Loucy (cell line): ENCODE data around the gene AGO3.

Source experiments
- H2AFZ ChIP-seq: fragments of 200-600 bp; sonication (generic); 2 replicates; pipeline ENCODE4 v1.6.0; 2016; ENCODE audit warnings: antibody characterized with exemption, mild to moderate bottlenecking, low read length, moderate library complexity
- H3F3A ChIP-seq: fragments of 200-600 bp; 2 replicates; pipeline ENCODE4 v1.6.0; 2016; ENCODE audit warnings: antibody characterized with exemption, low read depth, mild to moderate bottlenecking
- H3K27me3 ChIP-seq: fragments of 200-600 bp; sonication (generic); 2 replicates; pipeline ENCODE4 v1.6.1; 2014; ENCODE audit warnings: low read length, mild to moderate bottlenecking; ENCODE audit not compliant: insufficient read depth, poor library complexity, severe bottlenecking
- H3K36me3 ChIP-seq: fragments of 200-600 bp; sonication (generic); 2 replicates; pipeline ENCODE4 v1.6.1; 2016; ENCODE audit warnings: low read length; ENCODE audit not compliant: insufficient read depth
- H3K4me1 ChIP-seq: fragments of 200-600 bp; sonication (generic); 2 replicates; pipeline ENCODE4 v1.5.1; 2014; ENCODE audit warnings: low read length, mild to moderate bottlenecking; ENCODE audit not compliant: insufficient read depth, poor library complexity, severe bottlenecking
- H3K4me2 ChIP-seq: fragments of 200-600 bp; sonication (generic); 2 replicates; pipeline ENCODE4 v1.6.0; 2014; ENCODE audit warnings: antibody characterized with exemption, low read length, low read depth, mild to moderate bottlenecking; ENCODE audit not compliant: poor library complexity, severe bottlenecking
- H3K4me3 ChIP-seq: fragments of 200-600 bp; sonication (generic); 2 replicates; pipeline ENCODE4 v1.5.1; 2014; ENCODE audit warnings: low read length, mild to moderate bottlenecking, mixed read lengths; ENCODE audit not compliant: poor library complexity, severe bottlenecking
- H3K79me2 ChIP-seq: fragments of 200-600 bp; sonication (generic); 2 replicates; pipeline ENCODE4 v1.6.1; 2014; ENCODE audit warnings: low read length; ENCODE audit not compliant: insufficient read depth
- H3K9ac ChIP-seq: fragments of 200-600 bp; sonication (generic); 2 replicates; pipeline ENCODE4 v1.6.0; 2014; ENCODE audit warnings: mild to moderate bottlenecking, low read depth, low read length, moderate library complexity; ENCODE audit not compliant: poor library complexity, severe bottlenecking
- H3K9me2 ChIP-seq: fragments of 200-600 bp; sonication (generic); replicated peaks from 2 replicates; pipeline ENCODE4 v1.6.1; 2016; ENCODE audit warnings: low read depth, low read length, mixed read lengths
- H3K9me3 ChIP-seq: fragments of 200-600 bp; sonication (generic); 2 replicates; pipeline ENCODE4 v1.6.1; 2014; ENCODE audit warnings: mild to moderate bottlenecking, antibody characterized with exemption, low read length, low read depth; ENCODE audit not compliant: insufficient read depth
- H4K20me1 ChIP-seq: fragments of 200-600 bp; sonication (generic); 2 replicates; pipeline ENCODE4 v1.6.0; 2014; ENCODE audit warnings: antibody characterized with exemption, low read length, mild to moderate bottlenecking; ENCODE audit not compliant: insufficient read depth, poor library complexity, severe bottlenecking
- CTCF ChIP-seq: fragments of 200-600 bp; sonication (generic); conservative IDR thresholded peaks from 2 replicates; pipeline ENCODE4 v1.5.1; 2014; ENCODE audit warnings: mild to moderate bottlenecking, antibody characterized with exemption, low read length
- EZH2phosphoT487 ChIP-seq: fragments of 200-600 bp; IDR thresholded peaks from 2 replicates; pipeline ENCODE4 v1.6.1; 2018; ENCODE audit warnings: antibody characterized with exemption, mild to moderate bottlenecking, moderate library complexity, borderline replicate concordance

The AGO3 gene

GRCh38 chr1:36076979-36077573 is 146.2 kb downstream of the AGO3 start:
- no peaks in the 10 kb centered on the region for H4K20me1 ChIP-seq
- no peaks in the 10 kb centered on the region for H3K9me3 ChIP-seq
- no peaks in the 10 kb centered on the region for H3F3A ChIP-seq
- H2AFZ ChIP-seq = no peak overlapping the region
- TF ChIP-seq CTCF = no peak
- no peak for TF ChIP-seq EZH2phosphoT487
- no peak overlapping the region for H3K4me2 ChIP-seq
- no peaks in the 10 kb centered on the region for H3K79me2 ChIP-seq
- H3K9me2 ChIP-seq = no peaks in the 10 kb centered on the region
- H3K4me1 ChIP-seq = no peaks in the 10 kb centered on the region
- H3K4me3 ChIP-seq = no peak overlapping the region
- H3K27me3 ChIP-seq = no peaks in the 10 kb centered on the region
- H3K36me3 ChIP-seq = no peaks in the 10 kb centered on the region
- H3K9ac ChIP-seq = no peak overlapping the region

GRCh38 chr1:36080236-36080635 is 149.3 kb downstream of the AGO3 start:
- Histone ChIP-seq H2AFZ (no peak overlapping the region), H4K20me1 (no peaks in the 10 kb centered on the region), H3F3A (no peaks in the 10 kb centered on the region), H3K4me3 (no peak overlapping the region), H3K79me2 (no peaks in the 10 kb centered on the region), H3K4me2 (no peak overlapping the region), H3K9me3 (no peaks in the 10 kb centered on the region), H3K9me2 (no peaks in the 10 kb centered on the region), H3K36me3 (no peaks in the 10 kb centered on the region), H3K27me3 (no peaks in the 10 kb centered on the region), H3K4me1 (no peaks in the 10 kb centered on the region), H3K9ac (no peak overlapping the region)
- no peak for TF ChIP-seq EZH2phosphoT487
- TF ChIP-seq CTCF = no peak

GRCh38 chr1:36080801-36081200 is 149.9 kb downstream of the AGO3 start:
- H3K4me1 ChIP-seq = no peaks in the 10 kb centered on the region
- H4K20me1 ChIP-seq = no peaks in the 10 kb centered on the region
- H2AFZ ChIP-seq = no peak overlapping the region
- TF ChIP-seq EZH2phosphoT487 (no peak), CTCF (no peak)
- H3F3A ChIP-seq = no peaks in the 10 kb centered on the region
- no peak overlapping the region for H3K4me3 ChIP-seq
- H3K4me2 ChIP-seq = no peak overlapping the region
- no peak overlapping the region for H3K9ac ChIP-seq
- no peaks in the 10 kb centered on the region for H3K79me2 ChIP-seq
- H3K36me3 ChIP-seq = no peaks in the 10 kb centered on the region
- no peaks in the 10 kb centered on the region for H3K9me3 ChIP-seq
- no peaks in the 10 kb centered on the region for H3K9me2 ChIP-seq
- no peaks in the 10 kb centered on the region for H3K27me3 ChIP-seq
